A549 (cell line): ENCODE data around the gene TIMD4.
"Not testable (repeated sequence)": the region's sequence is repeated elsewhere in the genome, so short reads cannot be mapped to it uniquely, and the experiment has no call there.

Experiments
- CHD4 ChIP-seq: fragments of 200-600 bp; sonication (generic); IDR thresholded peaks from 2 replicates; pipeline ENCODE4 v1.6.1; 2016; ENCODE audit warnings: antibody characterized with exemption, mild to moderate bottlenecking, borderline replicate concordance
- EP300 ChIP-seq, 2 experiments: fragments of >200 bp; sonication (Bioruptor Twin); formaldehyde crosslinking; IDR thresholded peaks; 2 replicates in 1 of 2; 3 replicates in 1 of 2; pipeline ENCODE4 v1.6.1; 2016 to 2017
- ESRRA ChIP-seq: fragments of 150-350 bp; IDR thresholded peaks from 2 replicates; pipeline ENCODE4 v1.6.1; 2014; ENCODE audit warnings: mild to moderate bottlenecking, low read length, borderline replicate concordance
- FOSL2 ChIP-seq, 2 experiments: fragments of 450-650 bp in 1 of 2; fragments of >200 bp in 1 of 2; sonication (Bioruptor Twin) in 1 of 2; formaldehyde crosslinking; IDR thresholded peaks; 2 replicates each; pipeline versions ENCODE4 v1.5.0 to v1.6.1; 2016 to 2020; ENCODE audit warnings: mild to moderate bottlenecking in 1 of 2, moderate library complexity in 1 of 2
- JUN ChIP-seq, 2 experiments: fragments of >200 bp; sonication (Bioruptor Twin); formaldehyde crosslinking; IDR thresholded peaks; 2 replicates in 1 of 2; 3 replicates in 1 of 2; pipeline ENCODE4 v1.6.1; 2016 to 2017
- JUNB ChIP-seq: fragments of >200 bp; sonication (Bioruptor Twin); formaldehyde crosslinking; IDR thresholded peaks from 2 replicates; pipeline ENCODE4 v1.6.1; 2016
- MYC ChIP-seq: IDR thresholded peaks from 2 replicates; pipeline ENCODE4 v1.6.1; 2012; ENCODE audit warnings: mild to moderate bottlenecking, inconsistent platforms, low read length, improper control_type of control experiment, borderline replicate concordance
- POLR2A ChIP-seq: IDR thresholded peaks from 2 replicates; pipeline ENCODE4 v1.6.1; 2012; ENCODE audit warnings: mild to moderate bottlenecking, low read length
- SREBF2 ChIP-seq: fragments of 450-650 bp; IDR thresholded peaks from 2 replicates; pipeline ENCODE4 v1.6.1; 2014; ENCODE audit warnings: mild to moderate bottlenecking, moderate library complexity
- TF ChIP-seq, protein P1 (sequence below): fragments of >200 bp; sonication (Bioruptor Twin); formaldehyde crosslinking; IDR thresholded peaks from 3 replicates; pipeline ENCODE4 v1.5.1; 2016
- TF ChIP-seq, protein P2 (sequence below): fragments of 200-600 bp; sonication (generic); IDR thresholded peaks from 2 replicates; pipeline ENCODE4 v1.6.1; 2016; ENCODE audit warnings: antibody characterized with exemption, mild to moderate bottlenecking, moderate library complexity

DNA sequence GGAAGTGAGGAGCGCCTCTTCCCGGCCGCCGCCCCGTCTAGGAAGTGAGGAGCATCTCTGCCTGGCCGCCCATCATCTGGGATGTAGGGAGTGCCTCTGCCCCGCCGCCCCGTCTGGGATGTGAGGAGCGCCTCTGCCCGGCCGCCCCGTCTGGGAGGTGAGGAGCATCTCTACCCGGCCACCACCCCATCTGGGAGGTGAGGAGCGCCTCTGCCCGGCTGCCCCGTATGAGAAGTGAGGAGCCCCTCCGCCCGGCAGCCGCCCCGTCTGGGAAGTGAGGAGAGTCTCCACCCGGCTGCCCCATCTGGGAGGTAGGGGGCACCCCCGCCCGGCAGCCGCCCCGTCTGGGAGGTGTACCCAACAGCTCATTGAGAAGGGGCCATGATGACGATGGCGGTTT is 22.6 kb downstream of the TIMD4 start:
- TF ChIP-seq POLR2A; EP300 (IDR thresholded peaks at IDR 0.05); JUNB; JUN (IDR thresholded peaks at IDR 0.05); ESRRA; SREBF2; CHD4; FOSL2 (IDR thresholded peaks at IDR 0.05); FOSL2 (CRISPR knock-in tag; IDR thresholded peaks at IDR 0.05); MYC: not testable (repeated sequence)
- TF ChIP-seq, protein P1, sequence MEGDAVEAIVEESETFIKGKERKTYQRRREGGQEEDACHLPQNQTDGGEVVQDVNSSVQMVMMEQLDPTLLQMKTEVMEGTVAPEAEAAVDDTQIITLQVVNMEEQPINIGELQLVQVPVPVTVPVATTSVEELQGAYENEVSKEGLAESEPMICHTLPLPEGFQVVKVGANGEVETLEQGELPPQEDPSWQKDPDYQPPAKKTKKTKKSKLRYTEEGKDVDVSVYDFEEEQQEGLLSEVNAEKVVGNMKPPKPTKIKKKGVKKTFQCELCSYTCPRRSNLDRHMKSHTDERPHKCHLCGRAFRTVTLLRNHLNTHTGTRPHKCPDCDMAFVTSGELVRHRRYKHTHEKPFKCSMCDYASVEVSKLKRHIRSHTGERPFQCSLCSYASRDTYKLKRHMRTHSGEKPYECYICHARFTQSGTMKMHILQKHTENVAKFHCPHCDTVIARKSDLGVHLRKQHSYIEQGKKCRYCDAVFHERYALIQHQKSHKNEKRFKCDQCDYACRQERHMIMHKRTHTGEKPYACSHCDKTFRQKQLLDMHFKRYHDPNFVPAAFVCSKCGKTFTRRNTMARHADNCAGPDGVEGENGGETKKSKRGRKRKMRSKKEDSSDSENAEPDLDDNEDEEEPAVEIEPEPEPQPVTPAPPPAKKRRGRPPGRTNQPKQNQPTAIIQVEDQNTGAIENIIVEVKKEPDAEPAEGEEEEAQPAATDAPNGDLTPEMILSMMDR, result not testable (repeated sequence)
- TF ChIP-seq, protein P2, sequence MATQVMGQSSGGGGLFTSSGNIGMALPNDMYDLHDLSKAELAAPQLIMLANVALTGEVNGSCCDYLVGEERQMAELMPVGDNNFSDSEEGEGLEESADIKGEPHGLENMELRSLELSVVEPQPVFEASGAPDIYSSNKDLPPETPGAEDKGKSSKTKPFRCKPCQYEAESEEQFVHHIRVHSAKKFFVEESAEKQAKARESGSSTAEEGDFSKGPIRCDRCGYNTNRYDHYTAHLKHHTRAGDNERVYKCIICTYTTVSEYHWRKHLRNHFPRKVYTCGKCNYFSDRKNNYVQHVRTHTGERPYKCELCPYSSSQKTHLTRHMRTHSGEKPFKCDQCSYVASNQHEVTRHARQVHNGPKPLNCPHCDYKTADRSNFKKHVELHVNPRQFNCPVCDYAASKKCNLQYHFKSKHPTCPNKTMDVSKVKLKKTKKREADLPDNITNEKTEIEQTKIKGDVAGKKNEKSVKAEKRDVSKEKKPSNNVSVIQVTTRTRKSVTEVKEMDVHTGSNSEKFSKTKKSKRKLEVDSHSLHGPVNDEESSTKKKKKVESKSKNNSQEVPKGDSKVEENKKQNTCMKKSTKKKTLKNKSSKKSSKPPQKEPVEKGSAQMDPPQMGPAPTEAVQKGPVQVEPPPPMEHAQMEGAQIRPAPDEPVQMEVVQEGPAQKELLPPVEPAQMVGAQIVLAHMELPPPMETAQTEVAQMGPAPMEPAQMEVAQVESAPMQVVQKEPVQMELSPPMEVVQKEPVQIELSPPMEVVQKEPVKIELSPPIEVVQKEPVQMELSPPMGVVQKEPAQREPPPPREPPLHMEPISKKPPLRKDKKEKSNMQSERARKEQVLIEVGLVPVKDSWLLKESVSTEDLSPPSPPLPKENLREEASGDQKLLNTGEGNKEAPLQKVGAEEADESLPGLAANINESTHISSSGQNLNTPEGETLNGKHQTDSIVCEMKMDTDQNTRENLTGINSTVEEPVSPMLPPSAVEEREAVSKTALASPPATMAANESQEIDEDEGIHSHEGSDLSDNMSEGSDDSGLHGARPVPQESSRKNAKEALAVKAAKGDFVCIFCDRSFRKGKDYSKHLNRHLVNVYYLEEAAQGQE, result not testable (repeated sequence)
